Mesenchymal stem cell (in vitro differentiated cells and primary cell): Measurements from ENCODE around the gene OOSP4B.
"Not testable (repeated sequence)": the region's sequence is repeated elsewhere in the genome, so short reads cannot be mapped to it uniquely, and the experiment has no call there.

Experiments
- DNase-seq: peaks from one replicate; pipeline ENCODE4 v3.0.0-alpha.2; 2013
- H2AFZ ChIP-seq: one replicate; pipeline ENCODE4 v1.6.1; 2013; ENCODE audit warnings: low read depth, mild to moderate bottlenecking, control low read depth, inconsistent platforms, low read length, moderate library complexity
- H2AK5ac ChIP-seq: 2 replicates; pipeline ENCODE4 v1.6.1; 2013; ENCODE audit warnings: low read length, moderate library complexity, mild to moderate bottlenecking, inconsistent platforms; ENCODE audit not compliant: severe bottlenecking
- H2BK120ac ChIP-seq: one replicate; pipeline ENCODE4 v1.6.1; 2013; ENCODE audit warnings: low read depth, mild to moderate bottlenecking, inconsistent platforms, low read length, moderate library complexity
- H2BK12ac ChIP-seq, 2 experiments: one replicate each; pipeline ENCODE4 v1.6.1; 2013; ENCODE audit warnings: inconsistent platforms in 2 of 2, low read length in 2 of 2, mild to moderate bottlenecking in 2 of 2, moderate library complexity in 2 of 2, control low read depth in 1 of 2
- H2BK15ac ChIP-seq: one replicate; pipeline ENCODE4 v1.6.1; 2013; ENCODE audit warnings: mild to moderate bottlenecking, low read depth, inconsistent platforms; ENCODE audit not compliant: poor library complexity, severe bottlenecking
- H2BK5ac ChIP-seq: 2 replicates; pipeline ENCODE4 v1.6.1; 2013; ENCODE audit warnings: low read depth, mild to moderate bottlenecking, low read length, control low read depth, inconsistent platforms; ENCODE audit not compliant: poor library complexity, severe bottlenecking
- H3K14ac ChIP-seq, 2 experiments: one replicate each; pipeline ENCODE4 v1.6.1; 2013; ENCODE audit warnings: inconsistent platforms in 2 of 2, low read length in 2 of 2, control low read depth in 1 of 2, mild to moderate bottlenecking in 1 of 2, moderate library complexity in 1 of 2
- H3K18ac ChIP-seq, 2 experiments: one replicate each; pipeline ENCODE4 v1.6.1; 2013; ENCODE audit warnings: inconsistent platforms in 2 of 2, low read length in 2 of 2, control low read depth in 1 of 2, low read depth in 1 of 2, mild to moderate bottlenecking in 1 of 2
- H3K23ac ChIP-seq, 2 experiments: one replicate each; pipeline ENCODE4 v1.6.1; 2013; ENCODE audit warnings: inconsistent platforms in 2 of 2, low read length in 2 of 2, mild to moderate bottlenecking in 2 of 2, moderate library complexity in 2 of 2, control low read depth in 1 of 2
- H3K27ac ChIP-seq: 2 replicates; pipeline ENCODE4 v1.5.1; 2013; ENCODE audit warnings: mild to moderate bottlenecking, moderate library complexity, low read length, control low read depth, inconsistent platforms; ENCODE audit not compliant: poor library complexity, severe bottlenecking
- H3K27me3 ChIP-seq, 2 experiments: 2 replicates each; pipeline versions ENCODE4 v1.6.1 to v1.7.0; 2013; ENCODE audit warnings: low read length in 2 of 2, mild to moderate bottlenecking in 2 of 2, moderate library complexity in 2 of 2, control low read depth in 1 of 2, inconsistent platforms in 1 of 2; ENCODE audit not compliant: control insufficient read depth in 1 of 2, insufficient read depth in 1 of 2
- H3K36me3 ChIP-seq, 2 experiments: 2 replicates each; pipeline versions ENCODE4 v1.6.1 to v1.7.0; 2013; ENCODE audit warnings: low read length in 2 of 2, control low read depth in 1 of 2, inconsistent platforms in 1 of 2, low read depth in 1 of 2, mild to moderate bottlenecking in 1 of 2; ENCODE audit not compliant: insufficient read depth in 2 of 2, control insufficient read depth in 1 of 2
- H3K4ac ChIP-seq, 2 experiments: one replicate each; pipeline ENCODE4 v1.6.1; 2013; ENCODE audit warnings: inconsistent platforms in 2 of 2, low read length in 2 of 2, mild to moderate bottlenecking in 2 of 2, moderate library complexity in 2 of 2, control low read depth in 1 of 2, low read depth in 1 of 2
- H3K4me1 ChIP-seq: 2 replicates; pipeline ENCODE4 v1.6.1; 2013; ENCODE audit warnings: low read depth, low read length, control low read depth; ENCODE audit not compliant: control insufficient read depth, insufficient read depth
- H3K4me2 ChIP-seq: 2 replicates; pipeline ENCODE4 v1.6.1; 2013; ENCODE audit warnings: low read length, mild to moderate bottlenecking, inconsistent platforms; ENCODE audit not compliant: poor library complexity, severe bottlenecking
- H3K4me3 ChIP-seq, 2 experiments: 2 replicates each; pipeline versions ENCODE4 v1.5.1 to v1.7.0; 2013; ENCODE audit warnings: low read length in 2 of 2, mild to moderate bottlenecking in 2 of 2, control low read depth in 1 of 2, low read depth in 1 of 2; ENCODE audit not compliant: insufficient read depth in 1 of 2
- H3K79me1 ChIP-seq: replicated peaks from 2 replicates; pipeline ENCODE4 v1.6.1; 2013; ENCODE audit warnings: mild to moderate bottlenecking, control low read depth, low read length, inconsistent platforms; ENCODE audit not compliant: poor library complexity, severe bottlenecking
- H3K9ac ChIP-seq: 2 replicates; pipeline ENCODE4 v1.7.0; 2013; ENCODE audit warnings: mild to moderate bottlenecking, low read length, moderate library complexity
- H3K9me3 ChIP-seq: 2 replicates; pipeline ENCODE4 v1.7.0; 2013; ENCODE audit warnings: mild to moderate bottlenecking, low read length; ENCODE audit not compliant: control insufficient read depth
- H4K8ac ChIP-seq: one replicate; pipeline ENCODE4 v1.6.1; 2013; ENCODE audit warnings: inconsistent platforms, mild to moderate bottlenecking, low read length, moderate library complexity
- H4K91ac ChIP-seq: one replicate; pipeline ENCODE4 v1.6.1; 2013; ENCODE audit warnings: mild to moderate bottlenecking, low read length, inconsistent platforms
- WGBS: methylation state at CpG from one replicate; pipeline ENCODE4 v1.1.7; 2013; ENCODE audit warnings: mixed read lengths; 5-methylcytosine and 5-hydroxymethylcytosine counted together

OOSP4B gene

DNA sequence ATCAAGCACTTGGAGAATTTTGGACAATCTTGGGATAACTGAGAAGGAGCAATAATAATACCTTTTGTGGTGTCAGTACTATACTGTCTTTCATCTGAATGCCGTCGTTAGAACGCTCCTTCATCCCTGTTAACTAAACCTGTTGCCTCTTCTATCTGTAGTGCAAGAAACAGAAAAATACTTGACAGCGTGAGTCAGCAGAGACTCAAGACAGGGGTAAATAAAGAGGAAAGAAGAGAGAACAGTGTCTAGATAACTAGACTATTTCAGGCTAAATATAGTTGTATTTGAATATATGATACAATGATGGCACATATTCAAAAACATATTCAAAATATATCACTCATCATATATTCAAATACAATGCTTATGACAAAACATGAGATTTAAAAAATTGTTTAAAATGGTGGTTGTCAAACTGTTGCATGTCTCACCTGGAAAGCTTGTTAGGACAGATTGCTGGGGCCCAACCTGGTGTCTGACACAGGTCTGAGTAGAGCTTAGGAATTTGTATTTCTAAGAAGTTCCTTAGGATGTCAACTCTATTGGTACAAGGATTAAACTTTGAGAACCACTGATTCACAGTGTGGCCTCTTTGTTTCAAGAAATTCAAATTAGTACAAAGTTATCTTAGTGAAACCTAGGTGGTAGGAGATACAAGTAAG lies 35.7 kb upstream of the OOSP4B start:
- H3K36me3 ChIP-seq = no peaks in the 10 kb centered on the region
- no peak overlapping the region for H4K8ac ChIP-seq
- H2AFZ ChIP-seq = no peak overlapping the region
- no peak overlapping the region for H3K14ac ChIP-seq
- no peak overlapping the region for H3K4me3 ChIP-seq
- DNase-seq = no peak
- no peaks in the 10 kb centered on the region for H3K27me3 ChIP-seq
- H3K4me1 ChIP-seq = no peaks in the 10 kb centered on the region
- no peak overlapping the region for H2AK5ac ChIP-seq
- H3K18ac ChIP-seq = no peak overlapping the region
- no peak overlapping the region for H3K4ac ChIP-seq
- H2BK12ac ChIP-seq = no peak overlapping the region
- 77% methylated on average over 4 of the region's 4 CpGs for WGBS
- no peak overlapping the region for H3K4me2 ChIP-seq
- no peak overlapping the region for H3K9ac ChIP-seq
- no peak overlapping the region for H2BK5ac ChIP-seq
- H2BK120ac ChIP-seq = no peak overlapping the region
- no peaks in the 10 kb centered on the region for H3K79me1 ChIP-seq
- no peak overlapping the region for H2BK15ac ChIP-seq
- no peak overlapping the region for H4K91ac ChIP-seq
- H3K23ac ChIP-seq = no peak overlapping the region
- H3K9me3 ChIP-seq = no peaks in the 10 kb centered on the region
- no peak overlapping the region for H3K27ac ChIP-seq

- H2BK5ac ChIP-seq, DNase-seq: not testable (repeated sequence)
These were observed 34.9 kb upstream of the OOSP4B start for GRCh38 chr11:59982037-59982436.

DNA sequence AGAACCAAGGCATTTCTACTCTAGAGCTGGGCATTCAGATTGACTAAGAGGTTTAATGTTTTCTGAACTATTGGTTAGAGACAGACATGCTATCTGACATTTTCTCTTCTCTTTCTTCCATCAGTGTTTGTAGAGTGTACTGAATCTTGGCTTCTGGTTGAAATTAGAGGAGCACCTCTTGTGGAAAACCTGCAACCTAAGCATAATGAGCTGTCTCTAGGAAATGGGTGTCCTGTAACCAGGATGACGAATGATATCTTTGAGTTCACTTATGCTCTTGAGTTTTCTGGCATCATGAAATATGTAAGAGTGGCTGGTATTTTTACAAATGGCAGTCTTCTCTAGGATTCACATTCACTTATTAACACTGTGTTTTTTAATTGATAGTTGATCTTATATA lies 33.8 kb upstream of the OOSP4B start:
- Histone ChIP-seq H3K27ac (no peak overlapping the region), H3K36me3 (no peaks in the 10 kb centered on the region), H3K18ac (no peak overlapping the region), H3K9me3 (no peaks in the 10 kb centered on the region), H3K4ac (no peak overlapping the region), H2BK12ac (no peak overlapping the region), H3K4me2 (no peak overlapping the region), H4K91ac (no peak overlapping the region), H3K9ac (no peak overlapping the region), H2AK5ac (no peak overlapping the region), H2BK15ac (no peak overlapping the region), H3K79me1 (no peaks in the 10 kb centered on the region), H3K27me3 (no peaks in the 10 kb centered on the region), H3K14ac (no peak overlapping the region), H2BK120ac (no peak overlapping the region), H2AFZ (no peak overlapping the region), H3K23ac (no peak overlapping the region), H4K8ac (no peak overlapping the region), H2BK5ac (no peak overlapping the region), H3K4me3 (no peak overlapping the region), H3K4me1 (no peaks in the 10 kb centered on the region)
- WGBS = 82% methylated on average over 1 of the region's 1 CpG
- no peak for DNase-seq

More at GRCh38 chr11:59982037-59982436, 34.9 kb upstream of the OOSP4B start:
- not testable (repeated sequence) for H3K27me3 ChIP-seq, H3K4ac ChIP-seq, H2BK15ac ChIP-seq, H3K27ac ChIP-seq, H2AFZ ChIP-seq, H3K23ac ChIP-seq, H4K8ac ChIP-seq, H3K18ac ChIP-seq, H3K9me3 ChIP-seq, H3K36me3 ChIP-seq, H3K4me2 ChIP-seq, H3K9ac ChIP-seq, H3K4me1 ChIP-seq, H2BK120ac ChIP-seq, H2AK5ac ChIP-seq, H3K79me1 ChIP-seq, H3K4me3 ChIP-seq, H3K14ac ChIP-seq, H4K91ac ChIP-seq, H2BK12ac ChIP-seq
- WGBS = 81% methylated on average over 2 of the region's 4 CpGs

DNA sequence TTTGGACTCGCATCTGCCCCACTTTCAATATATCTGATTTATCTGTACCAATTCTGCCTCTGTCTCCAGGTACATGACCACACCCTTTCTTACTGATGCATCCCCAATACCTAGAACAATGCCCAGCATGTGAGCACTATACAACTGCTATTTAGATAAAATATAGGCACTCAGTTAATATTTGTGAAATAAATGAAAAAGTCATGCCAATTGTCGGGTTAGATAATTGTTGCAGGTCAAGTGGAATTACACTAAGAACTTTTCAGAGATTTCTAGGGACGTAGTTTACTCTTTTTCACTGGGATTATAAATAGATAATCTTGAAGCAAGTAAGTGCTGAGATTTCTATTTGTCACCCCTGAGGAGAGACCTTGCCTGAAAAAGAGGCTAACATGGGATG lies 32.6 kb upstream of the OOSP4B start:
- no peaks in the 10 kb centered on the region for H3K36me3 ChIP-seq
- no peak overlapping the region for H2BK120ac ChIP-seq
- H3K79me1 ChIP-seq = no peaks in the 10 kb centered on the region
- no peak overlapping the region for H4K8ac ChIP-seq
- H4K91ac ChIP-seq = no peak overlapping the region
- no peaks in the 10 kb centered on the region for H3K27me3 ChIP-seq
- DNase-seq = no peak
- no peak overlapping the region for H2BK5ac ChIP-seq
- H3K9ac ChIP-seq = no peak overlapping the region
- H2AFZ ChIP-seq = no peak overlapping the region
- H3K4ac ChIP-seq = no peak overlapping the region
- no peak overlapping the region for H3K27ac ChIP-seq
- 84% methylated on average over 3 of the region's 3 CpGs for WGBS
- no peak overlapping the region for H2BK15ac ChIP-seq
- no peak overlapping the region for H3K18ac ChIP-seq
- H3K4me1 ChIP-seq = no peaks in the 10 kb centered on the region
- H2BK12ac ChIP-seq = no peak overlapping the region
- no peak overlapping the region for H3K4me2 ChIP-seq
- no peak overlapping the region for H3K4me3 ChIP-seq
- H3K23ac ChIP-seq = no peak overlapping the region
- no peak overlapping the region for H3K14ac ChIP-seq
- H3K9me3 ChIP-seq = no peaks in the 10 kb centered on the region
- no peak overlapping the region for H2AK5ac ChIP-seq
